Gastrocnemius medialis (tissue), 4 donors: ENCODE measurements around the gene ARF1.

Experiments used
- POLR2A ChIP-seq, 2 donors: fragments of 450-650 bp; IDR thresholded peaks; one replicate each; pipeline ENCODE4 v1.6.1; 2017; ENCODE audit warnings: antibody characterized with exemption in 2 of 2, mild to moderate bottlenecking in 2 of 2, moderate library complexity in 2 of 2
- TF ChIP-seq, protein P1 (sequence below), 5 experiments: fragments of 450-650 bp in 3 of 5; fragments of 200-600 bp in 2 of 5; sonication (generic) in 2 of 5; IDR thresholded peaks in 4 of 5; conservative IDR thresholded peaks in 1 of 5; 1 replicate in 4 of 5; 2 replicates in 1 of 5; pipeline ENCODE4 v1.5.1; 2016 to 2019; ENCODE audit warnings: antibody characterized with exemption in 5 of 5, mild to moderate bottlenecking in 3 of 5, moderate library complexity in 3 of 5

DNA sequence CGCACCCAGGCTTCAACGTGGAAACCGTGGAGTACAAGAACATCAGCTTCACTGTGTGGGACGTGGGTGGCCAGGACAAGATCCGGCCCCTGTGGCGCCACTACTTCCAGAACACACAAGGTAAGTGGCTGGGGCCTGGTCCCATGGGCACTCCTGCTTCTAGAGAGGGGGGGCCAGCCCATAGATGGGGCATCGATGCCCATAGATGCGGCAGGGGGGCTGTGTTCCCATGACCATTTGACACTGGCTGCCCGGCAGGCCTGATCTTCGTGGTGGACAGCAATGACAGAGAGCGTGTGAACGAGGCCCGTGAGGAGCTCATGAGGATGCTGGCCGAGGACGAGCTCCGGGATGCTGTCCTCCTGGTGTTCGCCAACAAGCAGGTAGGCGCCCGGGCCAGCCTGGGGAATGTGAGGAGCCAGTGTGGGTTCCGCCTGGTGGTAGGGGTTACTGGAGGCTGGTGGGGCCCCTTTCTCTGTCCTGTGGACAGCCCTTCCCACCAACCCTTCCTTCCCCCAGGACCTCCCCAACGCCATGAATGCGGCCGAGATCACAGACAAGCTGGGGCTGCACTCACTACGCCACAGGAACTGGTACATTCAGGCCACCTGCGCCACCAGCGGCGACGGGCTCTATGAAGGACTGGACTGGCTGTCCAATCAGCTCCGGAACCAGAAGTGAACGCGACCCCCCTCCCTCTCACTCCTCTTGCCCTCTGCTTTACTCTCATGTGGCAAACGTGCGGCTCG lies 15.0 kb downstream of the ARF1 start:
- TF ChIP-seq, protein P1, sequence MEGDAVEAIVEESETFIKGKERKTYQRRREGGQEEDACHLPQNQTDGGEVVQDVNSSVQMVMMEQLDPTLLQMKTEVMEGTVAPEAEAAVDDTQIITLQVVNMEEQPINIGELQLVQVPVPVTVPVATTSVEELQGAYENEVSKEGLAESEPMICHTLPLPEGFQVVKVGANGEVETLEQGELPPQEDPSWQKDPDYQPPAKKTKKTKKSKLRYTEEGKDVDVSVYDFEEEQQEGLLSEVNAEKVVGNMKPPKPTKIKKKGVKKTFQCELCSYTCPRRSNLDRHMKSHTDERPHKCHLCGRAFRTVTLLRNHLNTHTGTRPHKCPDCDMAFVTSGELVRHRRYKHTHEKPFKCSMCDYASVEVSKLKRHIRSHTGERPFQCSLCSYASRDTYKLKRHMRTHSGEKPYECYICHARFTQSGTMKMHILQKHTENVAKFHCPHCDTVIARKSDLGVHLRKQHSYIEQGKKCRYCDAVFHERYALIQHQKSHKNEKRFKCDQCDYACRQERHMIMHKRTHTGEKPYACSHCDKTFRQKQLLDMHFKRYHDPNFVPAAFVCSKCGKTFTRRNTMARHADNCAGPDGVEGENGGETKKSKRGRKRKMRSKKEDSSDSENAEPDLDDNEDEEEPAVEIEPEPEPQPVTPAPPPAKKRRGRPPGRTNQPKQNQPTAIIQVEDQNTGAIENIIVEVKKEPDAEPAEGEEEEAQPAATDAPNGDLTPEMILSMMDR (IDR thresholded peaks at IDR 0.05 in 4 of 5, conservative IDR thresholded peaks at IDR 0.05 in 1 of 5): no peak
- no peak for TF ChIP-seq POLR2A (IDR thresholded peaks at IDR 0.05)
